H1 (cell line): ENCODE results near the gene GUCY1B1. TPM values are rescaled to one million over a fixed set of nuclear protein-coding genes. Genes with fewer than 3 reads are reported as not detected.

Experiments used
- CTCF ChIA-PET: fragments of 300-600 bp; sonication (Branson Sonifier 250); formaldehyde crosslinking; loops from one replicate; lab custom pipeline; 2021; ENCODE audit not compliant: partially characterized antibody; lab: Charles Lee
- POLR2A ChIA-PET: fragments of 300-600 bp; sonication (Branson Sonifier 250); formaldehyde crosslinking; loops from one replicate; lab custom pipeline; 2021; ENCODE audit warnings: inconsistent platforms; ENCODE audit not compliant: partially characterized antibody; lab: Charles Lee
- DNase-seq, 2 experiments: peaks; one replicate each; pipeline versions ENCODE4 v3.0.0 to v3.0.0-alpha.2; 2010 to 2022; ENCODE audit warnings: low spot score in 2 of 2, low read depth in 1 of 2, mixed read lengths in 1 of 2
- FAIRE-seq: peaks from 2 replicates; lab custom pipeline; 2011; peaks lifted over from hg19 to GRCh38; lab: Jason Lieb, UNC
- H2AFZ ChIP-seq: 2 replicates; pipeline ENCODE4 v1.8.1; 2012; ENCODE audit warnings: low read length, inconsistent platforms
- H2AK5ac ChIP-seq: 2 replicates; pipeline ENCODE4 v1.6.1; 2013; ENCODE audit warnings: low read depth, low read length
- H2BK120ac ChIP-seq: replicated peaks from 2 replicates; pipeline ENCODE3; 2013; ENCODE audit warnings: low read depth, low read length, inconsistent platforms
- H2BK12ac ChIP-seq: 2 replicates; pipeline ENCODE4 v1.6.1; 2013; ENCODE audit warnings: low read depth, low read length
- H2BK15ac ChIP-seq: 2 replicates; pipeline ENCODE4 v1.6.1; 2013; ENCODE audit warnings: low read length
- H2BK20ac ChIP-seq: 2 replicates; pipeline ENCODE4 v1.6.1; 2013; ENCODE audit warnings: low read length
- H2BK5ac ChIP-seq: 2 replicates; pipeline ENCODE4 v1.6.1; 2013; ENCODE audit warnings: low read depth, low read length
- H3K14ac ChIP-seq: 2 replicates; pipeline ENCODE4 v1.6.1; 2013; ENCODE audit warnings: inconsistent platforms; ENCODE audit not compliant: insufficient read length
- H3K18ac ChIP-seq: 2 replicates; pipeline ENCODE4 v1.6.1; 2013; ENCODE audit warnings: low read length; ENCODE audit errors: extremely low read depth
- H3K23ac ChIP-seq: 2 replicates; pipeline ENCODE4 v1.6.1; 2013; ENCODE audit warnings: inconsistent platforms; ENCODE audit not compliant: insufficient read length
- H3K23me2 ChIP-seq: 2 replicates; pipeline ENCODE4 v1.6.1; 2013; ENCODE audit warnings: low read depth, low read length
- H3K27ac ChIP-seq: 2 replicates; pipeline ENCODE4 v1.6.1; 2011; ENCODE audit warnings: low read depth, low read length, inconsistent platforms
- H3K27me3 ChIP-seq, 4 experiments: replicated peaks in 1 of 4; 1 replicate in 1 of 4; 2 replicates in 3 of 4; pipeline versions ENCODE4 v1.6.1 to v1.8.1; 2011 to 2013; ENCODE audit warnings: low read length in 3 of 4, mild to moderate bottlenecking in 3 of 4, inconsistent platforms in 2 of 4, mixed read lengths in 2 of 4, moderate library complexity in 1 of 4; ENCODE audit not compliant: control insufficient read depth in 3 of 4, insufficient read depth in 3 of 4; ENCODE audit errors: extremely low read depth in 1 of 4
- H3K36me3 ChIP-seq, 4 experiments: 2 replicates each; pipeline versions ENCODE4 v1.6.1 to v1.8.1; 2011 to 2013; ENCODE audit warnings: mild to moderate bottlenecking in 4 of 4, low read length in 3 of 4, moderate library complexity in 2 of 4, control low read depth in 1 of 4, inconsistent platforms in 1 of 4; ENCODE audit not compliant: insufficient read depth in 4 of 4, control insufficient read depth in 2 of 4
- H3K4ac ChIP-seq: replicated peaks from 2 replicates; pipeline ENCODE3; 2013; ENCODE audit warnings: low read length, low read depth, mixed read lengths, inconsistent platforms; ENCODE audit not compliant: insufficient read length
- H3K4me1 ChIP-seq, 4 experiments: replicated peaks in 1 of 4; 1 replicate in 1 of 4; 2 replicates in 3 of 4; pipeline versions ENCODE4 v1.6.1 to v1.8.1; 2011 to 2013; ENCODE audit warnings: low read length in 3 of 4, inconsistent platforms in 2 of 4, mixed read lengths in 1 of 4; ENCODE audit not compliant: insufficient read depth in 4 of 4, control insufficient read depth in 3 of 4
- H3K4me2 ChIP-seq, 2 experiments: 2 replicates each; pipeline versions ENCODE4 v1.6.1 to v1.8.1; 2011 to 2013; ENCODE audit warnings: low read depth in 2 of 2, low read length in 2 of 2, control low read depth in 1 of 2, inconsistent platforms in 1 of 2, mild to moderate bottlenecking in 1 of 2; ENCODE audit not compliant: insufficient read depth in 1 of 2
- H3K4me3 ChIP-seq, 4 experiments: fragments of 200-600, 300-600 bp in 1 of 4; sonication (generic), shearing (Covaris generic), sonication (Bioruptor Twin) in 1 of 4; 2 replicates each; pipeline versions ENCODE4 v1.5.1 to v1.8.1; 2011 to 2016; ENCODE audit warnings: low read length in 4 of 4, low read depth in 3 of 4, control low read depth in 2 of 4, inconsistent platforms in 2 of 4, mild to moderate bottlenecking in 2 of 4, mixed read lengths in 1 of 4, moderate library complexity in 1 of 4; ENCODE audit not compliant: insufficient read depth in 2 of 4; ENCODE audit errors: extremely low read depth in 1 of 4
- H3K56ac ChIP-seq: replicated peaks from 2 replicates; pipeline ENCODE3; 2013; ENCODE audit warnings: low read depth, mild to moderate bottlenecking, mixed read lengths, low read length, inconsistent platforms; ENCODE audit not compliant: insufficient read length
- H3K79me1 ChIP-seq: 2 replicates; pipeline ENCODE4 v1.6.1; 2013; ENCODE audit warnings: low read depth, low read length, control low read depth
- H3K79me2 ChIP-seq, 2 experiments: 2 replicates each; pipeline versions ENCODE4 v1.6.1 to v1.8.1; 2012 to 2013; ENCODE audit warnings: low read length in 2 of 2, mild to moderate bottlenecking in 2 of 2, inconsistent platforms in 1 of 2; ENCODE audit not compliant: insufficient read depth in 2 of 2, control insufficient read depth in 1 of 2
- H3K9ac ChIP-seq, 4 experiments: replicated peaks in 1 of 4; 1 replicate in 1 of 4; 2 replicates in 3 of 4; pipeline versions ENCODE4 v1.6.1 to v1.8.1; 2011 to 2013; ENCODE audit warnings: low read depth in 3 of 4, low read length in 3 of 4, control low read depth in 2 of 4, mild to moderate bottlenecking in 2 of 4, moderate library complexity in 2 of 4, inconsistent platforms in 1 of 4; ENCODE audit errors: extremely low read depth in 1 of 4
- H3K9me3 ChIP-seq, 2 experiments: 2 replicates each; pipeline versions ENCODE4 v1.6.1 to v1.8.1; 2012 to 2013; ENCODE audit warnings: mild to moderate bottlenecking in 2 of 2, moderate library complexity in 2 of 2, control low read depth in 1 of 2, inconsistent platforms in 1 of 2, low read depth in 1 of 2, low read length in 1 of 2, mixed read lengths in 1 of 2; ENCODE audit not compliant: insufficient read depth in 2 of 2
- H4K20me1 ChIP-seq, 2 experiments: replicated peaks in 1 of 2; 2 replicates each; pipeline versions ENCODE3 to v1.8.1; 2011 to 2013; ENCODE audit warnings: inconsistent platforms in 2 of 2, low read length in 2 of 2, mild to moderate bottlenecking in 1 of 2; ENCODE audit not compliant: insufficient read depth in 2 of 2, control insufficient read depth in 1 of 2
- H4K5ac ChIP-seq: 2 replicates; pipeline ENCODE4 v1.6.1; 2013; ENCODE audit warnings: low read length, low read depth, mixed read lengths, inconsistent platforms; ENCODE audit not compliant: insufficient read length
- H4K8ac ChIP-seq: 2 replicates; pipeline ENCODE4 v1.8.0; 2013; ENCODE audit warnings: mild to moderate bottlenecking, moderate library complexity, low read length, inconsistent platforms; ENCODE audit not compliant: insufficient read depth; ENCODE audit errors: extremely low read depth
- H4K91ac ChIP-seq: replicated peaks from 2 replicates; pipeline ENCODE3; 2013; ENCODE audit warnings: low read length, mixed read lengths, inconsistent platforms; ENCODE audit not compliant: insufficient read length
- FOSL1 ChIP-seq: IDR thresholded peaks from 2 replicates; pipeline ENCODE4 v1.6.1; 2011; ENCODE audit warnings: mild to moderate bottlenecking, low read depth, low read length, moderate library complexity; ENCODE audit not compliant: insufficient read depth
- WGBS, 2 experiments: shearing (Covaris generic) in 1 of 2; methylation state at CpG; one replicate each; pipeline versions ENCODE4 v1.1.6 to v1.1.7; 2013 to 2015; ENCODE audit warnings: low lambda C conversion rate in 2 of 2, mixed read lengths in 2 of 2, inconsistent platforms in 1 of 2, low coverage in 1 of 2, missing lambda C conversion rate in 1 of 2; ENCODE audit not compliant: insufficient replicate concordance in 2 of 2, insufficient coverage in 1 of 2, insufficient read length in 1 of 2; ENCODE audit errors: extremely low coverage in 1 of 2, missing lambda C conversion rate in 1 of 2; 5-methylcytosine and 5-hydroxymethylcytosine counted together
- polyA plus RNA-seq, 7 experiments: library from polyadenylated mRNA; depleted of rRNA in 3 of 7; stranded (reverse) in 5 of 7; unstranded in 2 of 7; fragments of >200 nt in 5 of 7; fragments of 200-250 nt in 2 of 7; gene quantifications; 1 replicate in 5 of 7; 2 replicates in 1 of 7; 4 replicates in 1 of 7; pipeline versions ENCODE4 v1.2.1 to v1.2.3, GENCODE V29; 2011 to 2013; ENCODE audit warnings: missing spikeins in 2 of 7, mixed read lengths in 2 of 7
- total RNA-seq: library from RNA; stranded (reverse); fragmentation: NEBNext Ultra II Directional; extraction: Animal tissue kit (Norgen Biotek cat#: 25700); gene quantifications from 2 replicates; pipeline ENCODE4 v1.2.1, GENCODE V29; 2021

GUCY1B1 gene
- total and polyA plus RNA-seq, 2 of the 8 experiments (the other 6 are each of a cell fraction or from before 2014, with no cell fraction given), result 1.5 to 2.9 TPM

DNA sequence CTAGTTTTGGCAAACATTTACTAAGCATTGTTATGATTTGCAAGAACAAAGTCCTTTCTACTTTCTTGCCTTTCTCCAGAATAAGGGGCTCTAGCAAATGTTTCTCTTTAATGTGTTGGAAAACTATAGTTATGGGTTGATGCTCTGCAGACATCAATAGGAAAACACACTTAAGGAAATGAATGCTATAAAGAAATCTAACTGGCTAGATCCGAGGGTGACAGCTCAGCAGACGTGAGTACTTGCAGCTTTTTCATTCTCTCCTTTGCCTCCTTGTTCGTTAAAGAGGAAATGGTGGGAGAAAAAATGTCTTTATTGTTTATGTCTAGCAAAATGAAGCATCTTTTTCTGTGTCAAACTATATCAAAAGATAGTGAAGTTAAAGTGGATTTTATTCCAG is 6.3 kb downstream of the GUCY1B1 start:
- no peak for FAIRE-seq
- no peak for TF ChIP-seq FOSL1
- Histone ChIP-seq H2BK120ac (no peak overlapping the region), H3K4me1 (no peaks in the 10 kb centered on the region), H2BK20ac (no peak overlapping the region), H2BK15ac (no peak overlapping the region), H3K79me1 (no peaks in the 10 kb centered on the region), H3K56ac (no peak overlapping the region), H3K4ac (no peak overlapping the region), H3K4me2 (no peak overlapping the region), H2AK5ac (no peak overlapping the region), H3K23ac (no peak overlapping the region), H3K14ac (no peak overlapping the region), H3K4me3 (no peak overlapping the region), H4K5ac (no peak overlapping the region), H3K18ac (no peak overlapping the region), H2AFZ (no peak overlapping the region), H2BK5ac (no peak overlapping the region), H4K20me1 (no peaks in the 10 kb centered on the region), H3K9ac (no peak overlapping the region), H3K36me3 (no peaks in the 10 kb centered on the region), H2BK12ac (no peak overlapping the region), H4K8ac (no peak overlapping the region), H3K27ac (no peak overlapping the region), H3K9me3 (no peaks in the 10 kb centered on the region), H3K23me2 (no peaks in the 10 kb centered on the region), H3K79me2 (no peaks in the 10 kb centered on the region), H3K27me3 (peaks cover under 1 to 4% (median under 1%) of the 10 kb centered on the region in 4 experiments; a peak in 5 of 7 replicates), H4K91ac (no peak overlapping the region)
- ChIA-PET POLR2A (no interaction called here), CTCF (interaction anchor here (0.6 to 2.1 kb wide), 2 partner anchors 22 to 1127 kb away, joined by 3 to 5 read pairs; no protein-coding TSS in a partner anchor)
- DNase-seq, result no peak
- WGBS, 2 experiments, result 88% methylated on average over 3 of the region's 3 CpGs; no CpG with 5 or more reads in 1 of the 2 experiments
